Prostate gland (tissue), 2 donors: ENCODE measurements around the gene DRC3.

Experiments
- CTCF ChIP-seq, 4 experiments: fragments of 200-600 bp in 2 of 4; fragments of 450-650 bp in 2 of 4; sonication (generic) in 2 of 4; IDR thresholded peaks; 1 replicate in 3 of 4; 2 replicates in 1 of 4; pipeline ENCODE4 v1.5.1; 2016 to 2019; ENCODE audit warnings: antibody characterized with exemption in 4 of 4, mild to moderate bottlenecking in 2 of 4, moderate library complexity in 2 of 4
- POLR2A ChIP-seq: fragments of 450-650 bp; IDR thresholded peaks from one replicate; pipeline ENCODE4 v1.6.1; 2016; ENCODE audit warnings: antibody characterized with exemption, mild to moderate bottlenecking

DNA sequence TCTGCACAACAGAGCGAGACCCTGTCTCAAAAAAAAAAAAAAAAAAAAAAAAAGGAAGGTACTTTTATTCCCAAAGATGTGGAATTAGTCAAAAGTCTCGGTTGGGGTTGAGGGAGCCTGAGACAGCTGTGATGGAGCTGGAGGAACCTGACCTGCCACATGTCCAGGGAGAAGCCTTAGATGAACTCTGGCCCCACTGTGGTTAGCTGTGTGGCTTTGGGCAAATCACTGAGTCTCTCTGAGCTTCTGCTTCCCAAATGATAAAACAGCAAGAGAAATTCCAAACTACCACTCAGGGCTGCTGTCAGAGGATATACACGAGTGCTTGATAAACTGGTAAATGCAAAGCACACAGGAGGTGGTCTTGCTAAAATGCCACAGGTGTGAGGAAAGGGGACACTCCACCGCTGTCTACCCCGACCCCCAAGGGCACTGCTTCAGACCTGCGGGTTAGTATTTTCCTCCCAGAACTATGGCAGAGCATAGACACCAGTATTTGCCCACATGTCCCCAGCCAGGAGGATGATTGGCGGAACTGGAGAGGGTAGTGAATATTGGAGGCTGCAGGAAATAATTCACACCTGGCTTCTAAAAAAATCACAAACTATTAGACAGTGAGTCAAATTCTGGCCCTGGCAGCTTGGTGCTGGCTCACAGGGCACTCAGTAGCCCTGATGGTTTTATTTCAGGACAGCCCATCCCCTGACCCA, 14.7 kb downstream of the DRC3 start:
- TF ChIP-seq CTCF (IDR thresholded peaks at IDR 0.05): no peak
- no peak for TF ChIP-seq POLR2A
